GM12878 (cell line): Measurements from ENCODE around the gene DLEC1. TPM values are rescaled to one million over a fixed set of nuclear protein-coding genes. Genes with fewer than 3 reads are reported as not detected.

Experiments
- ATAC-seq: fragments of 200-7000 bp; cut with Tn5 transposase; 3 replicates; pipeline ENCODE4 v1.9.1; 2020; ENCODE audit warnings: mild to moderate bottlenecking, moderate library complexity
- BruUV-seq: library from RNA; stranded (reverse); fragments of 400-500 nt; replicated peaks from 2 replicates; lab custom pipeline; 2021; lab: Mats Ljungman, UMichigan
- CTCF ChIA-PET: fragments of 300-600 bp; sonication (Branson Sonifier 250); formaldehyde crosslinking; extraction: SDS; loops from one replicate; lab custom pipeline; 2021; ENCODE audit warnings: inconsistent platforms; lab: Yijun Ruan, JAX
- POLR2A ChIA-PET: fragments of 350-600 bp; formaldehyde crosslinking; extraction: SDS; loops from one replicate; lab custom pipeline; 2021; ENCODE audit warnings: inconsistent platforms; lab: Charles Lee
- RAD21 ChIA-PET: fragments of 300-600 bp; sonication (Branson Sonifier 250); formaldehyde crosslinking; loops from one replicate; lab custom pipeline; 2023; ENCODE audit warnings: antibody characterized with exemption; ENCODE audit not compliant: unreplicated experiment; lab: Charles Lee
- SMC1A ChIA-PET: fragments of 300-600 bp; sonication (Branson Sonifier 250); formaldehyde crosslinking; loops from one replicate; lab custom pipeline; 2023; ENCODE audit not compliant: unreplicated experiment, uncharacterized antibody; lab: Charles Lee
- DNase-seq: peaks from one replicate; pipeline ENCODE4 v3.0.0-alpha.2; 2011; ENCODE audit warnings: low read depth, low spot score
- FAIRE-seq: peaks from 3 replicates; lab custom pipeline; 2011; peaks lifted over from hg19 to GRCh38; lab: Jason Lieb, UNC
- H2AFZ ChIP-seq: 2 replicates; pipeline ENCODE4 v1.6.0; 2011; ENCODE audit warnings: low read depth, low read length, control low read depth; ENCODE audit not compliant: control insufficient read depth
- H3K27ac ChIP-seq: 2 replicates; pipeline ENCODE4 v1.5.1; 2011; ENCODE audit warnings: control low read depth; ENCODE audit not compliant: control insufficient read depth, insufficient read depth
- H3K27me3 ChIP-seq, 2 experiments: replicated peaks in 1 of 2; 2 replicates each; pipeline versions ENCODE4 v1.6.0 to v1.6.1; 2011; ENCODE audit warnings: low read length in 1 of 2; ENCODE audit not compliant: control insufficient read depth in 2 of 2, insufficient read depth in 2 of 2
- H3K36me3 ChIP-seq, 2 experiments: 2 replicates each; pipeline ENCODE4 v1.5.1; 2011; ENCODE audit warnings: low read length in 1 of 2; ENCODE audit not compliant: control insufficient read depth in 2 of 2, insufficient read depth in 2 of 2
- H3K4me1 ChIP-seq: 2 replicates; pipeline ENCODE4 v1.6.1; 2011; ENCODE audit warnings: mild to moderate bottlenecking, low read length, moderate library complexity, mixed read lengths; ENCODE audit not compliant: control insufficient read depth, insufficient read depth
- H3K4me2 ChIP-seq: 2 replicates; pipeline ENCODE4 v1.6.0; 2011; ENCODE audit warnings: control low read depth; ENCODE audit not compliant: control insufficient read depth, insufficient read depth
- H3K4me3 ChIP-seq: fragments of 200-600 bp; sonication (generic); 2 replicates; pipeline ENCODE4 v1.5.1; 2016
- H3K79me2 ChIP-seq: 2 replicates; pipeline ENCODE4 v1.6.0; 2011; ENCODE audit warnings: low read length; ENCODE audit not compliant: control insufficient read depth, insufficient read depth
- H3K9ac ChIP-seq: 2 replicates; pipeline ENCODE4 v1.8.0; 2011; ENCODE audit warnings: low read length, control low read depth, mixed read lengths; ENCODE audit not compliant: control insufficient read depth, insufficient read depth
- H3K9me3 ChIP-seq: replicated peaks from 3 replicates; pipeline ENCODE4 v1.5.1; 2011; ENCODE audit warnings: mild to moderate bottlenecking, low read length; ENCODE audit not compliant: control insufficient read depth, insufficient read depth
- H4K20me1 ChIP-seq: 2 replicates; pipeline ENCODE4 v1.6.0; 2011; ENCODE audit not compliant: control insufficient read depth, insufficient read depth
- ASH2L ChIP-seq: fragments of 300-600, 200-600 bp; sonication (generic); IDR thresholded peaks from 2 replicates; pipeline ENCODE4 v1.6.1; 2017; ENCODE audit warnings: low read depth, mild to moderate bottlenecking, borderline replicate concordance
- CEBPB ChIP-seq, 2 experiments: fragments of 150-350 bp in 1 of 2; IDR thresholded peaks; 2 replicates each; pipeline ENCODE4 v1.6.1; 2012 to 2014; ENCODE audit warnings: low read depth in 2 of 2, low read length in 2 of 2, borderline replicate concordance in 1 of 2, inconsistent platforms in 1 of 2
- IRF4 ChIP-seq: IDR thresholded peaks from 2 replicates; pipeline ENCODE4 v1.6.1; 2011; ENCODE audit warnings: low read depth, low read length
- KDM1A ChIP-seq: fragments of 200-600 bp; sonication (generic); IDR thresholded peaks from 2 replicates; pipeline ENCODE4 v1.6.1; 2016; ENCODE audit warnings: borderline replicate concordance
- POU2F2 ChIP-seq: IDR thresholded peaks from 3 replicates; pipeline ENCODE4 v1.6.1; 2011; ENCODE audit warnings: low read depth, mild to moderate bottlenecking, low read length, borderline replicate concordance
- SMC3 ChIP-seq: IDR thresholded peaks from 2 replicates; pipeline ENCODE4 v1.6.1; 2011; ENCODE audit warnings: low read length, improper control_type of control experiment, borderline replicate concordance
- WGBS: methylation state at CpG from one replicate; pipeline ENCODE4 v1.1.6; 2016; ENCODE audit warnings: low lambda C conversion rate; ENCODE audit not compliant: insufficient replicate concordance, insufficient coverage; ENCODE audit errors: missing lambda C conversion rate; 5-methylcytosine and 5-hydroxymethylcytosine counted together
- in situ Hi-C: fragments of 300-500 bp; cut with MboI; formaldehyde crosslinking; loops from 9 replicates; pipeline ENCODE4 v1.14.3; 2018; ENCODE audit warnings: mixed read lengths
- intact Hi-C: fragments of 100-400 bp; cut with micrococcal nuclease; formaldehyde crosslinking; loops from one replicate; pipeline ENCODE4 v1.14.2; 2022; ENCODE audit not compliant: unreplicated experiment
- polyA plus RNA-seq, 11 experiments: library from polyadenylated mRNA; depleted of rRNA in 4 of 11; unstranded in 6 of 11; stranded (reverse) in 5 of 11; fragments of >200 nt; fragmentation: Nextera tagmentation in 4 of 11; fragmentation: Illumina TruSeq in 1 of 11; extraction: Ambion mirVana in 4 of 11; extraction: Trizol in 1 of 11; gene quantifications; 1 replicate in 1 of 11; 2 replicates in 10 of 11; pipeline versions ENCODE4 v1.2.1 to v1.2.3, GENCODE V29; 2011 to 2016; ENCODE audit warnings: inconsistent platforms in 2 of 11, missing spikeins in 2 of 11, low read depth in 1 of 11
- small RNA-seq: library from RNA; depleted of rRNA; stranded (forward); fragments of <200 nt; gene quantifications from one replicate; pipeline ENCODE3, GENCODE V24; 2014
- total RNA-seq, 4 experiments: library from RNA; depleted of rRNA in 3 of 4; stranded (reverse); fragments of >200 nt in 3 of 4; fragmentation: Illumina TruSeq in 1 of 4; extraction: Trizol in 1 of 4; gene quantifications; 2 replicates each; pipeline versions ENCODE4 v1.2.1 to v1.2.3, GENCODE V29; 2013 to 2021
- TF ChIP-seq, protein P1 (sequence below): fragments of 450-650 bp; formaldehyde crosslinking; IDR thresholded peaks from 2 replicates; pipeline ENCODE4 v1.4.0; 2022; ENCODE audit warnings: mild to moderate bottlenecking, moderate library complexity

DLEC1 gene
- total and polyA plus RNA-seq, 10 of the 15 experiments (the other 5 are each of a cell fraction or from before 2014, with no cell fraction given): 0.03 to 0.29 (median 0.07) TPM; not detected in 3

DNA sequence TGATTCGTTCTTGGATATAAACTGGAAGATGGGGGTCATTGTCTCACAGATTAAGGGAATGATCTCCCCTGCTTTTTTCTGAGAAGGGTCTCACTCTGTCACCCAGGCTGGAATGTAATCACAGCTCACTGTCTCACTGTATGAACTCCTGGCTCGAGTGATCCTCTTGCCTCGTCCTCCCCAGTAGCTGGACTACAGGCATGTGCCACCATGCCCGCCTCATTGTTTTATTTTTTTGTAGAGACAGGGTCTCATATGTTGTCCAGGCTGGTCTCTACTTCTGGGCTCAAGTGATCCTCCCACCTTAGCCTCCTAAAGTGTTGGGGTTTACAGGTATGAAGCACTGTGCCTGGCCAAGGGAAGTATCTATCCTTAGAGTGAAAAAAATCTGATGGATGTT is 131.7 kb downstream of the DLEC1 start (continued):
- TF ChIP-seq, protein P1, sequence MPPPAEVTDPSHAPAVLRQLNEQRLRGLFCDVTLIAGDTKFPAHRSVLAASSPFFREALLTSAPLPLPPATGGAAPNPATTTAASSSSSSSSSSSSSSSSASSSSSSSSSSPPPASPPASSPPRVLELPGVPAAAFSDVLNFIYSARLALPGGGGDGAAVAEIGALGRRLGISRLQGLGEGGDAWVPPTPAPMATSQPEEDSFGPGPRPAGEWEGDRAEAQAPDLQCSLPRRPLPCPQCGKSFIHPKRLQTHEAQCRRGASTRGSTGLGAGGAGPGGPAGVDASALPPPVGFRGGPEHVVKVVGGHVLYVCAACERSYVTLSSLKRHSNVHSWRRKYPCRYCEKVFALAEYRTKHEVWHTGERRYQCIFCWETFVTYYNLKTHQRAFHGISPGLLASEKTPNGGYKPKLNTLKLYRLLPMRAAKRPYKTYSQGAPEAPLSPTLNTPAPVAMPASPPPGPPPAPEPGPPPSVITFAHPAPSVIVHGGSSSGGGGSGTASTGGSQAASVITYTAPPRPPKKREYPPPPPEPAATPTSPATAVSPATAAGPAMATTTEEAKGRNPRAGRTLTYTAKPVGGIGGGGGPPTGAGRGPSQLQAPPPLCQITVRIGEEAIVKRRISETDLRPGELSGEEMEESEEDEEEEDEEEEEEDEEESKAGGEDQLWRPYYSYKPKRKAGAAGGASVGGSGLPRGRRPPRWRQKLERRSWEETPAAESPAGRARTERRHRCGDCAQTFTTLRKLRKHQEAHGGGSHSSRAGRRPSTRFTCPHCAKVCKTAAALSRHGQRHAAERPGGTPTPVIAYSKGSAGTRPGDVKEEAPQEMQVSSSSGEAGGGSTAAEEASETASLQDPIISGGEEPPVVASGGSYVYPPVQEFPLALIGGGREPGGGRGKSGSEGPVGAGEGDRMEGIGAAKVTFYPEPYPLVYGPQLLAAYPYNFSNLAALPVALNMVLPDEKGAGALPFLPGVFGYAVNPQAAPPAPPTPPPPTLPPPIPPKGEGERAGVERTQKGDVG: no peak
- no peak for TF ChIP-seq ASH2L
- no peak for TF ChIP-seq KDM1A
- TF ChIP-seq CEBPB (IDR thresholded peaks at IDR 0.05; ENCODE audit: borderline replicate concordance in 1 of 2, low read depth in 2 of 2, low read length in 2 of 2): no peak
- TF ChIP-seq, all 136 proteins: peak for 0

DNA sequence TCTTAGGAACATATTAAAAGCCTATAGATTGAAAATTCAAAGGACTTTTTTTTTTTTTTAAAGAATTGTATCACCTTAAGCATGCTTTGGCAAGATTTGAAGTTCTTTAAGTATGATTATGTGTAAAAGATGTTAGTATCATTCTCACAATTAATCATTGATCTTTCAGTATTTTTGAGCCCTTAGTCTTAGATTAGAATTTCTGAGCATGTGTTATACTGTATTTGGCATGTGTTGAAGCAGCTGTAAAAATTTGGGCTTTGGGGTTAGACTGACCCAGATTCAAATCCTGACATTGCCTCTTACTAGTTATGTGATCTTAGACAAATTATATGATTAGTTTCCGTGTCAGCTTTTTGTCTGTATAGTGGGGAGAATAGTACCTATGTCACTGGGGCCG is 132.6 kb downstream of the DLEC1 start:
- Histone ChIP-seq H3K4me2 (no peak overlapping the region), H3K27me3 (no peaks in the 10 kb centered on the region), H2AFZ (no peak overlapping the region), H3K79me2 (peaks cover 98% of the 10 kb centered on the region), H3K9me3 (no peaks in the 10 kb centered on the region), H3K4me1 (peaks cover 33% of the 10 kb centered on the region), H4K20me1 (peaks cover 12% of the 10 kb centered on the region; the same call in 1 of the 2 replicates)
- ChIA-PET RAD21 (interaction anchor here (0.8 to 1.7 kb wide), 4 partner anchors 8 to 65 kb away, joined by 3 to 6 read pairs (median 3); partner anchors contain the start of gene ACAA1), SMC1A (interaction anchor here (0.8 to 3.2 kb wide), 16 partner anchors 8 to 110 kb away, joined by 3 to 18 read pairs (median 4); partner anchors contain the start of genes ACAA1 and MYD88)
- FAIRE-seq: no peak
- no peak for TF ChIP-seq IRF4
- TF ChIP-seq SMC3: no peak
- no peak for TF ChIP-seq POU2F2
- TF ChIP-seq, all 136 proteins: peak for 0
- intact Hi-C loops: no loop called here
- no peak overlapping the region for H3K27ac ChIP-seq
- ATAC-seq (no peak), DNase-seq (no peak)
- BruUV-seq: no TSS peak
- ChIA-PET POLR2A (interaction anchor here (0.5 to 2.0 kb wide), 6 partner anchors 18 to 1267 kb away, joined by 3 to 8 read pairs (median 3); partner anchors contain the start of gene ACAA1), CTCF (interaction anchor here (0.6 to 2.1 kb wide), 11 partner anchors 7 to 1584 kb away, joined by 3 to 6 read pairs (median 3); no protein-coding TSS in a partner anchor)
- H3K36me3 ChIP-seq: no peaks in the 10 kb centered on the region
- whole genome bisulfite sequencing: 64% methylated on average over 2 of the region's 2 CpGs
- in situ Hi-C loops: no loop called here
- no peak overlapping the region for H3K9ac ChIP-seq
- no peak overlapping the region for H3K4me3 ChIP-seq

Small RNA genes lying within 50 kb of the gene (small RNA-seq; reads per million reads assigned to genes)
- gene RF00019: not detected

Other genes with a start within 250 kb of the DLEC1 start
Only the 7 nearest of the 8 such genes appear.
- gene CTDSPL, start 177.3 kb upstream of the DLEC1 start, total RNA-seq (2014; rRNA removed): 0.05 and 0.06 TPM in 2 replicates
- not detected in 2 replicates for gene CTDSPL, start 177.3 kb upstream of the DLEC1 start, total RNA-seq (2014; rRNA removed; fragmentation: Illumina TruSeq; extraction: Trizol)
- gene CTDSPL, start 177.3 kb upstream of the DLEC1 start, total RNA-seq (2021): 0.13 and 0.51 TPM in 2 replicates
- gene CTDSPL, start 177.3 kb upstream of the DLEC1 start, polyA plus RNA-seq (2011; rRNA removed): 0.13 and 0.31 TPM in 2 replicates
- not detected in 2 replicates for gene CTDSPL, start 177.3 kb upstream of the DLEC1 start, polyA plus RNA-seq (2014; fragmentation: Illumina TruSeq; extraction: Trizol)
- gene CTDSPL, start 177.3 kb upstream of the DLEC1 start, polyA plus RNA-seq (2014; fragmentation: Nextera tagmentation; extraction: Ambion mirVana): not detected
- gene CTDSPL, start 177.3 kb upstream of the DLEC1 start, polyA plus RNA-seq (2014; rRNA removed): 0.05 TPM in 1 of 2 replicates, not detected in the other
- not detected for gene CTDSPL, start 177.3 kb upstream of the DLEC1 start, polyA plus RNA-seq (2016; fragmentation: Nextera tagmentation; extraction: Ambion mirVana)
- 3.4 and 3.9 TPM in 2 replicates for gene VILL, start 48.4 kb upstream of the DLEC1 start, total RNA-seq (2014; rRNA removed)
- 1.3 and 1.9 TPM in 2 replicates for gene VILL, start 48.4 kb upstream of the DLEC1 start, total RNA-seq (2014; rRNA removed; fragmentation: Illumina TruSeq; extraction: Trizol)
- gene VILL, start 48.4 kb upstream of the DLEC1 start, total RNA-seq (2021): 3.7 and 4.1 TPM in 2 replicates
- gene VILL, start 48.4 kb upstream of the DLEC1 start, polyA plus RNA-seq (2011; rRNA removed): 3.1 and 5.4 TPM in 2 replicates
- 0.41 and 1.4 TPM in 2 replicates for gene VILL, start 48.4 kb upstream of the DLEC1 start, polyA plus RNA-seq (2014; fragmentation: Illumina TruSeq; extraction: Trizol)
- under 1 TPM in 1 of 2 experiments, not detected in 1; 0.15 TPM for gene VILL, start 48.4 kb upstream of the DLEC1 start, polyA plus RNA-seq (2014; fragmentation: Nextera tagmentation; extraction: Ambion mirVana)
- 4.2 and 4.3 TPM in 2 replicates for gene VILL, start 48.4 kb upstream of the DLEC1 start, polyA plus RNA-seq (2014; rRNA removed)
- 1 to 10 TPM; 2.1 TPM for gene VILL, start 48.4 kb upstream of the DLEC1 start, polyA plus RNA-seq (2016; fragmentation: Nextera tagmentation; extraction: Ambion mirVana)
- 0.73 and 1.2 TPM in 2 replicates for gene PLCD1, start 9.6 kb upstream of the DLEC1 start, total RNA-seq (2014; rRNA removed)
- gene PLCD1, start 9.6 kb upstream of the DLEC1 start, total RNA-seq (2014; rRNA removed; fragmentation: Illumina TruSeq; extraction: Trizol): 0.55 and 0.89 TPM in 2 replicates
- gene PLCD1, start 9.6 kb upstream of the DLEC1 start, total RNA-seq (2021): 1.6 and 2.4 TPM in 2 replicates
- gene PLCD1, start 9.6 kb upstream of the DLEC1 start, polyA plus RNA-seq (2011; rRNA removed): 1.8 and 3.5 TPM in 2 replicates
- 0.32 and 1.0 TPM in 2 replicates for gene PLCD1, start 9.6 kb upstream of the DLEC1 start, polyA plus RNA-seq (2014; fragmentation: Illumina TruSeq; extraction: Trizol)
- gene PLCD1, start 9.6 kb upstream of the DLEC1 start, polyA plus RNA-seq (2014; fragmentation: Nextera tagmentation; extraction: Ambion mirVana): under 1 TPM in 1 of 2 experiments, not detected in 1; 0.20 TPM
- 1.5 and 3.9 TPM in 2 replicates for gene PLCD1, start 9.6 kb upstream of the DLEC1 start, polyA plus RNA-seq (2014; rRNA removed)
- gene PLCD1, start 9.6 kb upstream of the DLEC1 start, polyA plus RNA-seq (2016; fragmentation: Nextera tagmentation; extraction: Ambion mirVana): 1 to 10 TPM; 1.2 to 2.0 TPM
- gene ACAA1, start 97.9 kb downstream of the DLEC1 start, total RNA-seq (2014; rRNA removed): 41.9 and 56.5 TPM in 2 replicates
- gene ACAA1, start 97.9 kb downstream of the DLEC1 start, total RNA-seq (2014; rRNA removed; fragmentation: Illumina TruSeq; extraction: Trizol): 41.0 and 43.3 TPM in 2 replicates
- 65.6 and 68.1 TPM in 2 replicates for gene ACAA1, start 97.9 kb downstream of the DLEC1 start, total RNA-seq (2021)
- gene ACAA1, start 97.9 kb downstream of the DLEC1 start, polyA plus RNA-seq (2011; rRNA removed): 54.9 and 85.4 TPM in 2 replicates
- gene ACAA1, start 97.9 kb downstream of the DLEC1 start, polyA plus RNA-seq (2014; fragmentation: Illumina TruSeq; extraction: Trizol): 24.5 and 51.5 TPM in 2 replicates
- gene ACAA1, start 97.9 kb downstream of the DLEC1 start, polyA plus RNA-seq (2014; fragmentation: Nextera tagmentation; extraction: Ambion mirVana): 10 to 100 TPM in 1 of 2 experiments, 1 to 10 TPM in 1; 5.7 to 12.6 TPM
- 79.2 and 90.2 TPM in 2 replicates for gene ACAA1, start 97.9 kb downstream of the DLEC1 start, polyA plus RNA-seq (2014; rRNA removed)
- 10 to 100 TPM; 64.8 to 75.1 TPM for gene ACAA1, start 97.9 kb downstream of the DLEC1 start, polyA plus RNA-seq (2016; fragmentation: Nextera tagmentation; extraction: Ambion mirVana)
- gene MYD88, start 99.5 kb downstream of the DLEC1 start, total RNA-seq (2014; rRNA removed): 28.7 and 38.6 TPM in 2 replicates
- 5.5 and 6.2 TPM in 2 replicates for gene MYD88, start 99.5 kb downstream of the DLEC1 start, total RNA-seq (2014; rRNA removed; fragmentation: Illumina TruSeq; extraction: Trizol)
- gene MYD88, start 99.5 kb downstream of the DLEC1 start, total RNA-seq (2021): 65.6 and 67.7 TPM in 2 replicates
- gene MYD88, start 99.5 kb downstream of the DLEC1 start, polyA plus RNA-seq (2011; rRNA removed): 41.6 and 61.7 TPM in 2 replicates
- gene MYD88, start 99.5 kb downstream of the DLEC1 start, polyA plus RNA-seq (2014; fragmentation: Illumina TruSeq; extraction: Trizol): 83.0 and 84.8 TPM in 2 replicates
- gene MYD88, start 99.5 kb downstream of the DLEC1 start, polyA plus RNA-seq (2014; fragmentation: Nextera tagmentation; extraction: Ambion mirVana): 10 to 100 TPM; 37.6 to 82.0 TPM
- 80.2 and 96.7 TPM in 2 replicates for gene MYD88, start 99.5 kb downstream of the DLEC1 start, polyA plus RNA-seq (2014; rRNA removed)
- 10 to 100 TPM; 69.4 to 83.4 TPM for gene MYD88, start 99.5 kb downstream of the DLEC1 start, polyA plus RNA-seq (2016; fragmentation: Nextera tagmentation; extraction: Ambion mirVana)
- 34.7 and 37.1 TPM in 2 replicates for gene OXSR1, start 126.3 kb downstream of the DLEC1 start, total RNA-seq (2014; rRNA removed)
- gene OXSR1, start 126.3 kb downstream of the DLEC1 start, total RNA-seq (2014; rRNA removed; fragmentation: Illumina TruSeq; extraction: Trizol): 36.9 and 38.3 TPM in 2 replicates
- gene OXSR1, start 126.3 kb downstream of the DLEC1 start, total RNA-seq (2021): 45.2 and 48.0 TPM in 2 replicates
- gene OXSR1, start 126.3 kb downstream of the DLEC1 start, polyA plus RNA-seq (2011; rRNA removed): 54.6 and 74.8 TPM in 2 replicates
- gene OXSR1, start 126.3 kb downstream of the DLEC1 start, polyA plus RNA-seq (2014; fragmentation: Illumina TruSeq; extraction: Trizol): 50.3 and 59.6 TPM in 2 replicates
- 10 to 100 TPM; 12.4 to 16.9 TPM for gene OXSR1, start 126.3 kb downstream of the DLEC1 start, polyA plus RNA-seq (2014; fragmentation: Nextera tagmentation; extraction: Ambion mirVana)
- 35.0 and 36.7 TPM in 2 replicates for gene OXSR1, start 126.3 kb downstream of the DLEC1 start, polyA plus RNA-seq (2014; rRNA removed)
- 10 to 100 TPM; 18.0 to 18.8 TPM for gene OXSR1, start 126.3 kb downstream of the DLEC1 start, polyA plus RNA-seq (2016; fragmentation: Nextera tagmentation; extraction: Ambion mirVana)
- gene SLC22A13, start 226.6 kb downstream of the DLEC1 start, total RNA-seq (2014; rRNA removed): not detected in 2 replicates
- gene SLC22A13, start 226.6 kb downstream of the DLEC1 start, total RNA-seq (2014; rRNA removed; fragmentation: Illumina TruSeq; extraction: Trizol): 0.13 and 0.18 TPM in 2 replicates
- gene SLC22A13, start 226.6 kb downstream of the DLEC1 start, total RNA-seq (2021): 0.13 TPM in 1 of 2 replicates, not detected in the other
- gene SLC22A13, start 226.6 kb downstream of the DLEC1 start, polyA plus RNA-seq (2011; rRNA removed): 0.11 TPM in 1 of 2 replicates, not detected in the other
- gene SLC22A13, start 226.6 kb downstream of the DLEC1 start, polyA plus RNA-seq (2014; fragmentation: Illumina TruSeq; extraction: Trizol): 0.03 TPM in 1 of 2 replicates, not detected in the other
- under 1 TPM in 1 of 2 experiments, not detected in 1; 0.04 TPM for gene SLC22A13, start 226.6 kb downstream of the DLEC1 start, polyA plus RNA-seq (2014; fragmentation: Nextera tagmentation; extraction: Ambion mirVana)
- gene SLC22A13, start 226.6 kb downstream of the DLEC1 start, polyA plus RNA-seq (2014; rRNA removed): 0.05 and 0.19 TPM in 2 replicates
- gene SLC22A13, start 226.6 kb downstream of the DLEC1 start, polyA plus RNA-seq (2016; fragmentation: Nextera tagmentation; extraction: Ambion mirVana): not detected